HL-60 (cell line): Measurements from ENCODE around the gene PRDM1.

ENCODE experiments used
- DNase-seq, 2 experiments: peaks; one replicate each; pipeline ENCODE4 v3.0.0-alpha.2; 2010 to 2020; ENCODE audit warnings: low read depth in 1 of 2, low spot score in 1 of 2
- H3K27ac ChIP-seq: fragments of 250-450 bp; sonication (Bioruptor Pico); replicated peaks from 2 replicates; pipeline ENCODE4 v1.5.1; 2020; ENCODE audit warnings: mild to moderate bottlenecking, moderate library complexity
- H3K27me3 ChIP-seq: fragments of 250-450 bp; sonication (Bioruptor Pico); 2 replicates; pipeline ENCODE4 v1.5.1; 2021; ENCODE audit warnings: mild to moderate bottlenecking, moderate library complexity; ENCODE audit not compliant: insufficient read depth, poor library complexity, severe bottlenecking
- H3K4me3 ChIP-seq: replicated peaks from 2 replicates; pipeline ENCODE4 v1.5.1; 2011; ENCODE audit warnings: mild to moderate bottlenecking, control low read depth, low read length; ENCODE audit not compliant: insufficient read depth
- GABPA ChIP-seq: IDR thresholded peaks from 2 replicates; pipeline ENCODE4 v1.6.1; 2012; ENCODE audit warnings: low read depth
- POLR2AphosphoS5 ChIP-seq: IDR thresholded peaks from 2 replicates; pipeline ENCODE4 v1.6.1; 2012; ENCODE audit warnings: low read depth
- SPI1 ChIP-seq: IDR thresholded peaks from 2 replicates; pipeline ENCODE4 v1.6.1; 2012; ENCODE audit warnings: low read depth, mild to moderate bottlenecking, borderline replicate concordance
- TF ChIP-seq, protein P1 (sequence below): IDR thresholded peaks from 2 replicates; pipeline ENCODE4 v1.6.1; 2012; ENCODE audit warnings: low read depth; ENCODE audit not compliant: insufficient replicate concordance
- TF ChIP-seq, protein P2 (sequence below): IDR thresholded peaks from one replicate; pipeline ENCODE4 v1.5.1; 2011; ENCODE audit warnings: low read length, control low read depth, inconsistent platforms; ENCODE audit not compliant: insufficient read depth

PRDM1 gene

DNA sequence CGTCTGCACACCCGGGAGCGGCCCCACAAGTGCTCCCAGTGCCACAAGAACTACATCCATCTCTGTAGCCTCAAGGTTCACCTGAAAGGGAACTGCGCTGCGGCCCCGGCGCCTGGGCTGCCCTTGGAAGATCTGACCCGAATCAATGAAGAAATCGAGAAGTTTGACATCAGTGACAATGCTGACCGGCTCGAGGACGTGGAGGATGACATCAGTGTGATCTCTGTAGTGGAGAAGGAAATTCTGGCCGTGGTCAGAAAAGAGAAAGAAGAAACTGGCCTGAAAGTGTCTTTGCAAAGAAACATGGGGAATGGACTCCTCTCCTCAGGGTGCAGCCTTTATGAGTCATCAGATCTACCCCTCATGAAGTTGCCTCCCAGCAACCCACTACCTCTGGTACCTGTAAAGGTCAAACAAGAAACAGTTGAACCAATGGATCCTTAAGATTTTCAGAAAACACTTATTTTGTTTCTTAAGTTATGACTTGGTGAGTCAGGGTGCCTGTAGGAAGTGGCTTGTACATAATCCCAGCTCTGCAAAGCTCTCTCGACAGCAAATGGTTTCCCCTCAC lies 21.0 kb downstream of the PRDM1 start:
- no peaks in the 10 kb centered on the region for H3K27me3 ChIP-seq
- no peak for DNase-seq
- H3K27ac ChIP-seq = no peak overlapping the region
- TF ChIP-seq GABPA = no peak
- H3K4me3 ChIP-seq = no peak overlapping the region

DNA sequence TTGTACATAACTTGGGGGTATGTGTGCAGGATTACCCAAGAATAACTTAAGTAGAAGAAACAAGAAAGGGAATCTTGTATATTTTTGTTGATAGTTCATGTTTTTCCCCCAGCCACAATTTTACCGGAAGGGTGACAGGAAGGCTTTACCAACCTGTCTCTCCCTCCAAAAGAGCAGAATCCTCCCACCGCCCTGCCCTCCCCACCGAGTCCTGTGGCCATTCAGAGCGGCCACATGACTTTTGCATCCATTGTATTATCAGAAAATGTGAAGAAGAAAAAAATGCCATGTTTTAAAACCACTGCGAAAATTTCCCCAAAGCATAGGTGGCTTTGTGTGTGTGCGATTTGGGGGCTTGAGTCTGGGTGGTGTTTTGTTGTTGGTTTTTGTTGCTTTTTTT lies 22.0 kb downstream of the PRDM1 start:
- H3K27me3 ChIP-seq = no peaks in the 10 kb centered on the region
- H3K4me3 ChIP-seq = no peak overlapping the region
- TF ChIP-seq POLR2AphosphoS5 (no peak), SPI1 (no peak), GABPA (no peak)
- TF ChIP-seq, protein P1, sequence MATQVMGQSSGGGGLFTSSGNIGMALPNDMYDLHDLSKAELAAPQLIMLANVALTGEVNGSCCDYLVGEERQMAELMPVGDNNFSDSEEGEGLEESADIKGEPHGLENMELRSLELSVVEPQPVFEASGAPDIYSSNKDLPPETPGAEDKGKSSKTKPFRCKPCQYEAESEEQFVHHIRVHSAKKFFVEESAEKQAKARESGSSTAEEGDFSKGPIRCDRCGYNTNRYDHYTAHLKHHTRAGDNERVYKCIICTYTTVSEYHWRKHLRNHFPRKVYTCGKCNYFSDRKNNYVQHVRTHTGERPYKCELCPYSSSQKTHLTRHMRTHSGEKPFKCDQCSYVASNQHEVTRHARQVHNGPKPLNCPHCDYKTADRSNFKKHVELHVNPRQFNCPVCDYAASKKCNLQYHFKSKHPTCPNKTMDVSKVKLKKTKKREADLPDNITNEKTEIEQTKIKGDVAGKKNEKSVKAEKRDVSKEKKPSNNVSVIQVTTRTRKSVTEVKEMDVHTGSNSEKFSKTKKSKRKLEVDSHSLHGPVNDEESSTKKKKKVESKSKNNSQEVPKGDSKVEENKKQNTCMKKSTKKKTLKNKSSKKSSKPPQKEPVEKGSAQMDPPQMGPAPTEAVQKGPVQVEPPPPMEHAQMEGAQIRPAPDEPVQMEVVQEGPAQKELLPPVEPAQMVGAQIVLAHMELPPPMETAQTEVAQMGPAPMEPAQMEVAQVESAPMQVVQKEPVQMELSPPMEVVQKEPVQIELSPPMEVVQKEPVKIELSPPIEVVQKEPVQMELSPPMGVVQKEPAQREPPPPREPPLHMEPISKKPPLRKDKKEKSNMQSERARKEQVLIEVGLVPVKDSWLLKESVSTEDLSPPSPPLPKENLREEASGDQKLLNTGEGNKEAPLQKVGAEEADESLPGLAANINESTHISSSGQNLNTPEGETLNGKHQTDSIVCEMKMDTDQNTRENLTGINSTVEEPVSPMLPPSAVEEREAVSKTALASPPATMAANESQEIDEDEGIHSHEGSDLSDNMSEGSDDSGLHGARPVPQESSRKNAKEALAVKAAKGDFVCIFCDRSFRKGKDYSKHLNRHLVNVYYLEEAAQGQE = no peak
- TF ChIP-seq, protein P2, sequence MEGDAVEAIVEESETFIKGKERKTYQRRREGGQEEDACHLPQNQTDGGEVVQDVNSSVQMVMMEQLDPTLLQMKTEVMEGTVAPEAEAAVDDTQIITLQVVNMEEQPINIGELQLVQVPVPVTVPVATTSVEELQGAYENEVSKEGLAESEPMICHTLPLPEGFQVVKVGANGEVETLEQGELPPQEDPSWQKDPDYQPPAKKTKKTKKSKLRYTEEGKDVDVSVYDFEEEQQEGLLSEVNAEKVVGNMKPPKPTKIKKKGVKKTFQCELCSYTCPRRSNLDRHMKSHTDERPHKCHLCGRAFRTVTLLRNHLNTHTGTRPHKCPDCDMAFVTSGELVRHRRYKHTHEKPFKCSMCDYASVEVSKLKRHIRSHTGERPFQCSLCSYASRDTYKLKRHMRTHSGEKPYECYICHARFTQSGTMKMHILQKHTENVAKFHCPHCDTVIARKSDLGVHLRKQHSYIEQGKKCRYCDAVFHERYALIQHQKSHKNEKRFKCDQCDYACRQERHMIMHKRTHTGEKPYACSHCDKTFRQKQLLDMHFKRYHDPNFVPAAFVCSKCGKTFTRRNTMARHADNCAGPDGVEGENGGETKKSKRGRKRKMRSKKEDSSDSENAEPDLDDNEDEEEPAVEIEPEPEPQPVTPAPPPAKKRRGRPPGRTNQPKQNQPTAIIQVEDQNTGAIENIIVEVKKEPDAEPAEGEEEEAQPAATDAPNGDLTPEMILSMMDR = no peak
- H3K27ac ChIP-seq = no peak overlapping the region
- DNase-seq = no peak

DNA sequence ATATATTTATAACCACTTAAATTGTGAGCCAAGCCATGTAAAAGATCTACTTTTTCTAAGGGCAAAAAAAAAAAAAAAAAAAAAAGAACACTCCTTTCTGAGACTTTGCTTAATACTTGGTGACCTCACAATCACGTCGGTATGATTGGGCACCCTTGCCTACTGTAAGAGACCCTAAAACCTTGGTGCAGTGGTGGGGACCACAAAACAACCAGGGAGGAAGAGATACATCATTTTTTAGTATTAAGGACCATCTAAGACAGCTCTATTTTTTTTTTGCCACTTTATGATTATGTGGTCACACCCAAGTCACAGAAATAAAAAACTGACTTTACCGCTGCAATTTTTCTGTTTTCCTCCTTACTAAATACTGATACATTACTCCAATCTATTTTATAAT lies 22.9 kb downstream of the PRDM1 start:
- DNase-seq = no peak
- TF ChIP-seq POLR2AphosphoS5 = no peak
- no peak for TF ChIP-seq SPI1
- TF ChIP-seq, protein P1 = no peak
- TF ChIP-seq, protein P2 = no peak
- TF ChIP-seq GABPA = no peak
- H3K4me3 ChIP-seq = no peak overlapping the region
- no peak overlapping the region for H3K27ac ChIP-seq
- H3K27me3 ChIP-seq = no peaks in the 10 kb centered on the region

DNA sequence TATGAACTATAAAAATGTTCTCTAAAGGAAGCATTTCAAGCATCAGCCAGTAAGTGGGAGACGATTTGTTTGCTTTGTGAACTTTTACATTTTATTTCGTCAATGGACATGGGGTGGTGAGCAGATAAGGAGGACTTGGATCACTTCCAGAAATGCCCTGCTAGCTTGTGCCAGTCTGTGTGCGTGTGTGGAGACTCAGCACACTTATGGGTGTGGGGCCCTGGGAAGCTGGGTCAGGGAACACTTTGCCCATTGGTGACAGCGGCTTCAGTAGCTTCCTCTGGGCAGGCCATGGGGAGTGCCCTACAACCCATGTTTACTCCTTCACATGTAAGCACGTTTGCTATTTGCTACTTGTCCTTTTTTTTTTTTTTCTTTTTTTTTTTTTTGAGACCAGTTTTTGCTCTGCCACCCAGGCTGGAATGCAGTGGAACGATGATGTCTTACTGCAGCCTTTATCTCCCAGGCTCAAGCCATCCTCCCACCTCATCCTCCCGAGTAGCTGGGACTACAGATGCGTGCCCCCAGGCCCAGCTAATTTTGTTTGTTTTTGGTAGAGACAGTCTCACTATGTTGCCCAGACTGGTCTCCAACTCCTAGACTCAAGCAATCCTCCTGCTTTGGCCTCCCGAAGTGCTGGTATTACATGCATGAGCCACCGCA lies 24.2 kb downstream of the PRDM1 start:
- Histone ChIP-seq H3K4me3 (no peak overlapping the region), H3K27me3 (no peaks in the 10 kb centered on the region), H3K27ac (no peak overlapping the region)
- TF ChIP-seq SPI1 (no peak), GABPA (no peak), POLR2AphosphoS5 (no peak)
- TF ChIP-seq, protein P2 = no peak
- TF ChIP-seq, protein P1 = no peak
- DNase-seq = no peak
